ENCODE measurements around the gene GLS.

DNA sequence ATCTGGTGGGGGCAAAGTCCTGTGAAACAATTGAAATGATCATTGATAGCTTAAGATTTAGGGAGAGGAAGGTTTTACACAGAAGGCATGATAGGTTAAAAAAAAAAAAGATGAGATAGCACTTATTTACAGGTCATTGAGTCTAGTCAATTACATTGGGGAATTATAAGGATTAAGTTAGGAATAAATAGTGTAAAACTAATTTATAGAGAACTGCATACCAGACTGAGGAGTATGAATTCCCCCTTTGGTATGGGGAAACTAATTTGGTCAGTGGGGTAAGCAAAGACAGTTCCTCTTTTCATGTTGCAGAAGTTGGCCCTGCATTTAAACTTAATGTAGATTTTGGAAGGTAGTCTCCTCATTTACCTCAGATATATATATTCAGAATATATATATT is 10.8 kb downstream of the GLS start:
- TF ChIP-seq POLR2A (IDR thresholded peaks at IDR 0.05) (no peak), POLR2AphosphoS5 (IDR thresholded peaks at IDR 0.05) (no peak)
- TF ChIP-seq, protein P1, sequence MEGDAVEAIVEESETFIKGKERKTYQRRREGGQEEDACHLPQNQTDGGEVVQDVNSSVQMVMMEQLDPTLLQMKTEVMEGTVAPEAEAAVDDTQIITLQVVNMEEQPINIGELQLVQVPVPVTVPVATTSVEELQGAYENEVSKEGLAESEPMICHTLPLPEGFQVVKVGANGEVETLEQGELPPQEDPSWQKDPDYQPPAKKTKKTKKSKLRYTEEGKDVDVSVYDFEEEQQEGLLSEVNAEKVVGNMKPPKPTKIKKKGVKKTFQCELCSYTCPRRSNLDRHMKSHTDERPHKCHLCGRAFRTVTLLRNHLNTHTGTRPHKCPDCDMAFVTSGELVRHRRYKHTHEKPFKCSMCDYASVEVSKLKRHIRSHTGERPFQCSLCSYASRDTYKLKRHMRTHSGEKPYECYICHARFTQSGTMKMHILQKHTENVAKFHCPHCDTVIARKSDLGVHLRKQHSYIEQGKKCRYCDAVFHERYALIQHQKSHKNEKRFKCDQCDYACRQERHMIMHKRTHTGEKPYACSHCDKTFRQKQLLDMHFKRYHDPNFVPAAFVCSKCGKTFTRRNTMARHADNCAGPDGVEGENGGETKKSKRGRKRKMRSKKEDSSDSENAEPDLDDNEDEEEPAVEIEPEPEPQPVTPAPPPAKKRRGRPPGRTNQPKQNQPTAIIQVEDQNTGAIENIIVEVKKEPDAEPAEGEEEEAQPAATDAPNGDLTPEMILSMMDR (IDR thresholded peaks at IDR 0.05): no peak
